H9 (cell line): ENCODE measurements around the gene KIR3DL1. TPM values are rescaled to one million over a fixed set of nuclear protein-coding genes. Genes with fewer than 3 reads are reported as not detected.
"Not testable (repeated sequence)": the region's sequence is repeated elsewhere in the genome, so short reads cannot be mapped to it uniquely, and the experiment has no call there.

Source experiments
- DNase-seq: peaks from one replicate; pipeline ENCODE4 v3.0.0-alpha.2; 2017
- H2AFZ ChIP-seq: one replicate; pipeline ENCODE4 v1.6.1; 2013; ENCODE audit warnings: mild to moderate bottlenecking, low read length, control low read depth, moderate library complexity
- H2AK5ac ChIP-seq: 2 replicates; pipeline ENCODE4 v1.6.1; 2013; ENCODE audit warnings: low read length, control low read depth, mixed read lengths; ENCODE audit not compliant: insufficient read length
- H2BK120ac ChIP-seq: one replicate; pipeline ENCODE4 v1.6.1; 2013; ENCODE audit warnings: low read depth, mild to moderate bottlenecking, low read length, control low read depth, inconsistent platforms; ENCODE audit not compliant: poor library complexity, severe bottlenecking
- H2BK12ac ChIP-seq: 2 replicates; pipeline ENCODE4 v1.6.1; 2013; ENCODE audit warnings: low read length, control low read depth, mixed read lengths, low read depth; ENCODE audit not compliant: insufficient read length
- H2BK15ac ChIP-seq: 2 replicates; pipeline ENCODE4 v1.6.1; 2013; ENCODE audit warnings: low read depth, low read length, control low read depth
- H2BK20ac ChIP-seq: one replicate; pipeline ENCODE4 v1.6.1; 2013; ENCODE audit warnings: low read depth, mild to moderate bottlenecking, low read length, control low read depth, inconsistent platforms; ENCODE audit not compliant: poor library complexity, severe bottlenecking
- H2BK5ac ChIP-seq: 2 replicates; pipeline ENCODE4 v1.6.1; 2013; ENCODE audit warnings: low read length, control low read depth, mixed read lengths; ENCODE audit not compliant: insufficient read length
- H3K14ac ChIP-seq: 2 replicates; pipeline ENCODE4 v1.6.1; 2013; ENCODE audit warnings: low read length, control low read depth; ENCODE audit not compliant: insufficient read depth
- H3K18ac ChIP-seq: 2 replicates; pipeline ENCODE4 v1.6.1; 2013; ENCODE audit warnings: low read depth, mild to moderate bottlenecking, mixed read lengths, low read length, control low read depth; ENCODE audit not compliant: insufficient read length
- H3K23ac ChIP-seq: 2 replicates; pipeline ENCODE4 v1.6.1; 2013; ENCODE audit warnings: low read length, control low read depth, mixed read lengths, low read depth; ENCODE audit not compliant: insufficient read length
- H3K23me2 ChIP-seq: 2 replicates; pipeline ENCODE4 v1.6.1; 2013; ENCODE audit warnings: low read depth, mild to moderate bottlenecking, mixed read lengths, low read length, control low read depth; ENCODE audit not compliant: insufficient read length, poor library complexity, severe bottlenecking
- H3K27ac ChIP-seq: 2 replicates; pipeline ENCODE4 v1.5.1; 2013; ENCODE audit warnings: low read length, control low read depth, mixed read lengths, low read depth; ENCODE audit not compliant: insufficient read length
- H3K27me3 ChIP-seq: 2 replicates; pipeline ENCODE4 v1.6.1; 2013; ENCODE audit warnings: low read length, control low read depth, inconsistent platforms; ENCODE audit not compliant: insufficient read depth
- H3K4ac ChIP-seq: 2 replicates; pipeline ENCODE4 v1.6.1; 2013; ENCODE audit warnings: low read depth, mild to moderate bottlenecking, control low read depth, inconsistent platforms, low read length, moderate library complexity
- H3K4me1 ChIP-seq: 2 replicates; pipeline ENCODE4 v1.6.1; 2013; ENCODE audit warnings: low read length, control low read depth, inconsistent platforms; ENCODE audit not compliant: insufficient read depth
- H3K4me2 ChIP-seq: 2 replicates; pipeline ENCODE4 v1.6.1; 2013; ENCODE audit warnings: low read length, control low read depth, mixed read lengths; ENCODE audit not compliant: insufficient read length, insufficient read depth
- H3K56ac ChIP-seq: 2 replicates; pipeline ENCODE4 v1.6.1; 2013; ENCODE audit warnings: low read depth, mild to moderate bottlenecking, mixed read lengths, low read length, control low read depth; ENCODE audit not compliant: insufficient read length
- H3K79me1 ChIP-seq: 2 replicates; pipeline ENCODE4 v1.6.1; 2013; ENCODE audit warnings: low read depth, mild to moderate bottlenecking, moderate library complexity, low read length, control low read depth, inconsistent platforms; ENCODE audit not compliant: insufficient read depth, poor library complexity, severe bottlenecking
- H3K79me2 ChIP-seq: 2 replicates; pipeline ENCODE4 v1.6.1; 2013; ENCODE audit warnings: low read length, control low read depth, inconsistent platforms; ENCODE audit not compliant: insufficient read depth
- H3K9ac ChIP-seq: 2 replicates; pipeline ENCODE4 v1.6.1; 2013; ENCODE audit warnings: low read length, control low read depth, mixed read lengths; ENCODE audit not compliant: insufficient read length; ENCODE audit errors: extremely low read depth
- H3K9me3 ChIP-seq: one replicate; pipeline ENCODE4 v1.6.1; 2013; ENCODE audit warnings: low read depth, low read length, inconsistent platforms; ENCODE audit not compliant: control insufficient read depth
- H3T11ph ChIP-seq: one replicate; pipeline ENCODE4 v1.6.1; 2013; ENCODE audit warnings: mild to moderate bottlenecking, low read length, control low read depth, inconsistent platforms
- H4K20me1 ChIP-seq: one replicate; pipeline ENCODE4 v1.6.1; 2013; ENCODE audit not compliant: control insufficient read depth, insufficient read length, insufficient read depth
- H4K5ac ChIP-seq: 2 replicates; pipeline ENCODE4 v1.6.1; 2013; ENCODE audit warnings: low read depth, mild to moderate bottlenecking, mixed read lengths, low read length, control low read depth; ENCODE audit not compliant: insufficient read length
- H4K8ac ChIP-seq: replicated peaks from 2 replicates; pipeline ENCODE4 v1.6.1; 2013; ENCODE audit warnings: low read length, control low read depth, mixed read lengths, low read depth; ENCODE audit not compliant: insufficient read length
- H4K91ac ChIP-seq: 2 replicates; pipeline ENCODE4 v1.6.1; 2013; ENCODE audit warnings: low read depth, mild to moderate bottlenecking, moderate library complexity, mixed read lengths, low read length, control low read depth; ENCODE audit not compliant: insufficient read length
- H3K27ac Mint-ChIP-seq, 3 experiments: 2 replicates in 2 of 3; 3 replicates in 1 of 3; pipeline ENCODE4 v1.8.0; 2020 to 2021; ENCODE audit warnings: mixed read lengths in 3 of 3, mild to moderate bottlenecking in 1 of 3, moderate library complexity in 1 of 3
- H3K27me3 Mint-ChIP-seq: 2 replicates; pipeline ENCODE4 v1.8.0; 2021; ENCODE audit warnings: low read depth, mild to moderate bottlenecking, moderate library complexity, mixed read lengths
- H3K36me3 Mint-ChIP-seq, 3 experiments: 2 replicates in 2 of 3; 3 replicates in 1 of 3; pipeline ENCODE4 v1.8.0; 2020 to 2021; ENCODE audit warnings: low read depth in 3 of 3, mixed read lengths in 3 of 3; ENCODE audit not compliant: insufficient read depth in 1 of 3
- H3K4me1 Mint-ChIP-seq, 2 experiments: 2 replicates each; pipeline ENCODE4 v1.8.0; 2020; ENCODE audit warnings: mixed read lengths in 2 of 2
- H3K4me3 Mint-ChIP-seq, 2 experiments: 2 replicates in 1 of 2; 3 replicates in 1 of 2; pipeline ENCODE4 v1.8.0; 2020 to 2021; ENCODE audit warnings: mild to moderate bottlenecking in 2 of 2, mixed read lengths in 2 of 2, moderate library complexity in 1 of 2
- H3K9me3 Mint-ChIP-seq, 2 experiments: 2 replicates in 1 of 2; 3 replicates in 1 of 2; pipeline ENCODE4 v1.8.0; 2020; ENCODE audit warnings: mild to moderate bottlenecking in 2 of 2, mixed read lengths in 2 of 2, moderate library complexity in 1 of 2
- WGBS: extraction: QIAGEN DNeasy Blood & Tissue Kit; methylation state at CpG from one replicate; pipeline ENCODE4 v1.1.7; 2013; ENCODE audit warnings: missing lambda C conversion rate, low lambda C conversion rate, mixed read lengths; ENCODE audit not compliant: insufficient read length; ENCODE audit errors: extremely low coverage; 5-methylcytosine and 5-hydroxymethylcytosine counted together
- total RNA-seq: library from RNA; stranded (reverse); gene quantifications from 2 replicates; pipeline ENCODE4 v1.2.1, GENCODE V29; 2021

KIR3DL1 gene
- total RNA-seq, 1 experiment from 2014 or later: not detected

GRCh38 chr19:54772666-54773065 lies 43.6 kb upstream of the KIR3DL1 start:
- H4K20me1 ChIP-seq, H2BK15ac ChIP-seq, H4K91ac ChIP-seq: not testable (repeated sequence)

GRCh38 chr19:54775095-54775815 lies 41.0 kb upstream of the KIR3DL1 start:
- not testable (repeated sequence) for H3K27me3 ChIP-seq, H3T11ph ChIP-seq, H3K9ac ChIP-seq, H2AFZ ChIP-seq, H3K4me2 ChIP-seq, H4K8ac ChIP-seq, H2BK15ac ChIP-seq, H3K4ac ChIP-seq, H3K23ac ChIP-seq, H4K5ac ChIP-seq, H3K23me2 ChIP-seq, DNase-seq, H3K4me1 ChIP-seq, H3K4me3 Mint-ChIP-seq, H3K18ac ChIP-seq, H3K79me2 ChIP-seq, H3K27ac ChIP-seq, H4K91ac ChIP-seq, H3K4me1 Mint-ChIP-seq, H2AK5ac ChIP-seq, H4K20me1 ChIP-seq, H2BK20ac ChIP-seq, H2BK120ac ChIP-seq, H3K79me1 ChIP-seq, H3K56ac ChIP-seq, H3K27me3 Mint-ChIP-seq, H3K14ac ChIP-seq, H2BK5ac ChIP-seq, H2BK12ac ChIP-seq, H3K27ac Mint-ChIP-seq
- peaks cover 74% of the 10 kb centered on the region for H3K9me3 ChIP-seq
- WGBS: no CpG with 5 or more reads among the region's 12 CpGs
- Mint-ChIP-seq H3K36me3 (peaks cover 7 to 53% (median 17%) of the 10 kb centered on the region in 3 experiments; a peak in 6 of 7 replicates), H3K9me3 (peaks cover 92 to 94% of the 10 kb centered on the region in 2 experiments)

More at GRCh38 chr19:54772666-54773065, 43.6 kb upstream of the KIR3DL1 start:
- peaks cover 12 to 53% (median 21%) of the 10 kb centered on the region in 3 experiments; a peak in 6 of 7 replicates for H3K36me3 Mint-ChIP-seq
- H3K4me1 ChIP-seq, H3K18ac ChIP-seq, H2BK120ac ChIP-seq, H3K4me2 ChIP-seq, H2BK12ac ChIP-seq, H2BK20ac ChIP-seq, H3K9ac ChIP-seq, H3K27me3 Mint-ChIP-seq, H3K27me3 ChIP-seq, H3T11ph ChIP-seq, H3K23me2 ChIP-seq, H3K79me1 ChIP-seq, H3K4ac ChIP-seq, H4K8ac ChIP-seq, H3K4me3 Mint-ChIP-seq, H3K79me2 ChIP-seq, H3K14ac ChIP-seq, H3K23ac ChIP-seq, H2AK5ac ChIP-seq, H3K56ac ChIP-seq, H3K27ac Mint-ChIP-seq, H3K4me1 Mint-ChIP-seq, H4K5ac ChIP-seq, H2BK5ac ChIP-seq, H2AFZ ChIP-seq, DNase-seq, H3K27ac ChIP-seq: not testable (repeated sequence)
- no CpG with 5 or more reads among the region's 2 CpGs for WGBS
- peaks cover 75% of the 10 kb centered on the region for H3K9me3 ChIP-seq
- peaks cover 92 to 94% of the 10 kb centered on the region in 2 experiments for H3K9me3 Mint-ChIP-seq
